NT2/D1 (cell line): ENCODE results near the gene FAM222B.

Source experiments
- SUZ12 ChIP-seq: IDR thresholded peaks from 2 replicates; pipeline ENCODE4 v1.6.1; 2011; ENCODE audit not compliant: insufficient read length, insufficient read depth; ENCODE audit errors: extremely low read depth
- YY1 ChIP-seq: IDR thresholded peaks from 2 replicates; pipeline ENCODE4 v1.6.1; 2011; ENCODE audit not compliant: insufficient read length, insufficient read depth
- ZNF274 ChIP-seq: IDR thresholded peaks from 2 replicates; pipeline ENCODE4 v1.6.1; 2011; ENCODE audit warnings: mild to moderate bottlenecking, low read depth, low read length

DNA sequence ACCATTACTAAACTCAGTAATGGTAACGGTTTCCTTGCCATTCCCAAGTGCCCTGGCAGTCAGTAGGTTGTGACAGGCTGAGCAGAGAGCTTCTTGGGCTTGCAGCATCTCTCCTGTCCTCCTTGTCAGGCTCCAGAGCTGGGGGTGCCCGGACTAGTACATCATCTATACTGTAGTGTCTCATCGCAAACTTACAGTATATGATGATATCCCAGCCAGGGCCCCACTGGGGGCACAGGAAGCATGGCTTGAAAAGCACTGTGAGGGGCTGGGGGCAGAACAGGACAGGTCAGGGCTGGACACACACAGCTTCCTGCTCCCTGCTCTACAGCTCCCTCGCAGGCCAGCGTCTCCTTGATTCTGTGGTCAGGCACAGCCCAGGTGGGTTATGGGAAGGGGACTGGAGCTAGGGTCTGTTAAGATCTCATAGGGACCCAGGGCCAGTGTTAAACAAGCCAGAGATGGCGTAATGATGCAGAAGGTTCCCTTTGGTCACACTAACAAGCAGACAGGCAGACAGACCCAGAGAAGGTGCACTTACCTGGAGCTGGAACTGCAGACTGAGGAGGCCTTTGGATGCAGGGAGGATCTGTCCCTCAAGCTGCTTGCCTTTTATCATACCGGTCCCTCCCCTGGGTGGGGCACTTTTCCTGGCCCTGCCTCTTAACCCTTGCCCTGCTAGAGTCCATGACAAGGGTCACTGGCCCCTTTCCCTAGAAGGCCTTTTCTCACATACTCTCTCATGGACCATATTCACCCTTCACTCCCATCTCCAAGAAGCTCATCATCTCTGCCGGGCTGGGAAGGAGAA lies 19.0 kb upstream of the FAM222B start:
- TF ChIP-seq ZNF274 (no peak), YY1 (no peak), SUZ12 (no peak)
